GM19395 (cell line): ENCODE results near the gene LAYN.

ENCODE experiments used
- ATAC-seq: cut with Tn5 transposase; IDR thresholded peaks from one replicate; pipeline ENCODE4 v1.9.1; 2021; ENCODE audit warnings: mild to moderate bottlenecking, moderate library complexity; ENCODE audit not compliant: unreplicated experiment

LAYN gene

DNA sequence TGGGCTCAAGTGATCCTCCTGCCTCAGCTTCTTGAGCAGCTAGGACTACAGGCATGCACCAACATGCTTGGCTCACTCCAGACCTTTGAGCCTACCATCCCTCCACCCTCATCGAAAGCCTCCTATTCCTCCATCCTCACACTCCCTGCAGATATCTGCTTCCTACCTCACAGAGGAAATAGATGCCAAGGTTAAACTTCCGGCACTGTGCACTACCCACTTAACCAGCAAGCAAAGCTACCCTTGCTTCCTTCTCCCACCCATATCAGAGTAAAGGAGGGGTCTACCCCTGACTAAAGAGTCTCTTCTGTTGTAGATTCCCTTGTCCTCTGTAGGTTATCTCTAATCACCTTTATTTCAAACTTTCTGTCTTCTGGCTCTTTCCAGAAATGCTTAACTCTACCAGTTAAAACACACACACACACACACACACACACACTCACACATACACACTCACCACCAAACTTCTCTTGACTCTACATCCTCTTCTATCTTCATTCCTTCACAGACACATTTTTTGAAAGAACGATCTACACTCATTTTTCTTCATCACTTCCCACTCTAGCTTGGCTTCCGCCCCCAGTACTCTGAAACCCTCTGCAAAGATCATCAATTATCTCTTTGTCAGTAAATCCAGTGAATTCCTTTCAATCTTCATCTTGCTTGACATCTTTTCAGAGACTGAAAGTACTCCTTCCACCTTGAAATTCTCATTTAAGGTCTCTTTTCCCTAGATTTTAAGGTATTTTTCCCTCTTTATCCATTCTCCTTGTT, 50.9 kb downstream of the LAYN start:
- ATAC-seq = no peak

DNA sequence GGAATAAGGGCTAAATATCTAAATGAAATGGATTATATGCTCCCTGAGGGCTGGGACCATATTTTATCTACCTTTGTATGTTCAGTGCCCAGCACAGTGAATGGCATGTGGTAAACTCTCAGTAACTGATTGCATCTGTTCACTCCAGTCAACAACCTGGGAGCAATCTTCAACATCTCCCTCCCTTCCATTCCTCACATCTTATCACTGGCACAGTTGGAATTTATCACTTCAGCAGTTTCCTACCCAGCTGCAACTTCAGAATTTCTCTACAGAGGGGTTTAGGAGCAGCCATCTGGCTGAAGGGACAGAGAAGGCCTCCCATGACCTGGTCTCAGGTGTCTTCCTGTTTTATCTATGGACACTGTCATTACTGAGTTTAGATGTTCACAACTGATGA, 52.0 kb downstream of the LAYN start:
- ATAC-seq = no peak

DNA sequence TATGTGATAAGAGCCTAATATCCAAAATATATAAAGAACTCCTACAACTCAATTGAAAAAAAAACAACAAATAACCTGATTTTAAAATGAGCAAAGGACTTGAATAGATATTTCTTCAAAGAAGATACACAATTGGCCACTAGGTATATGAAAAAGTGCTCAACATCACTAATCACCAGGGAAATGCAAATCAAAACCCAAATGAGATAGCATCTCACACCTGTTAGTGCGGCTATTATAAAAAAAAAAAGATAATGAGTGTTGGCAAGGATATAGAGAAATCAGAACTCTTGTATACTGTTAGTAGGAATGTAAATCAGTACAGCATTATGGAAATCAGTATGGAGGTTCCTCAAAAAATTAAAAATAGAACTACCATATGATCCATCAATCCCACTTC, 55.8 kb downstream of the LAYN start:
- ATAC-seq = no peak

DNA sequence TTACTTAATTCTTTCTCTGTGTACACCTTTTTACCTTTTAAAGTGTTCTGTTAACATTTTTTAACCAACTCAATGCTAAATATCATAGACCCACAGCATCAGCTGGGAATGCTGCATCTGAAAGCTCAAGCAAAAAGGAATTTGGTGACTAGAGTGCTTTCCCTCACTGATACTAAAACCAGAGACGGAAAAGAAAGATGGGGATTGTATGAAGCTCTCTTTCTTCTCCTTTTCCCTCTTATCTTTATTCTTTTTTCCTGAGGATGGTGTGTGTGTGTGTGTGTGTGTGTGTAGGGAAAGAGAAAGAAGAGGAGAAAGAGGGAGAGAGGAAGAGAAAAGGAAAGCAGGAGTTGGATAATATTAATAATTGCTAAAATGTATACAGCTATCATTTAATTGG, 57.6 kb downstream of the LAYN start:
- no peak for ATAC-seq

DNA sequence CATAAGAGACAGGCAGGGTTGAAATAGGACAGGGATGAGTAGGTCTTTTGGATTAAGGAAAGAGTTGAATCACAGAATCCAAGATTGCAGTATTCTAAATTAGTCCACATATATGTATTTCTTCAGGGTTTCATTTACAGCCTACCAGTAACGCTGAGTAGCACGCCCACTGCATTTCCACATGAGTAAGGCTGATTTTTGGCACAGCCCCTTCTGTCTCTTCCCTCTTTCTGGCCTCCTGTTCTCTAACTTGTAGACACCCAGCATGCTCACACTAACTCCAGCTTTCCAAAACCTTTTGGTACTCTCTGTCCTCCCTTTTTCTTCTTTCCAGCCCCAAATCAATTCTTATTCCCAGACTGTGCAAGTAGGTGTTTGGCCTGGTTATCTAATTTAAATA, 58.0 kb downstream of the LAYN start:
- no peak for ATAC-seq

DNA sequence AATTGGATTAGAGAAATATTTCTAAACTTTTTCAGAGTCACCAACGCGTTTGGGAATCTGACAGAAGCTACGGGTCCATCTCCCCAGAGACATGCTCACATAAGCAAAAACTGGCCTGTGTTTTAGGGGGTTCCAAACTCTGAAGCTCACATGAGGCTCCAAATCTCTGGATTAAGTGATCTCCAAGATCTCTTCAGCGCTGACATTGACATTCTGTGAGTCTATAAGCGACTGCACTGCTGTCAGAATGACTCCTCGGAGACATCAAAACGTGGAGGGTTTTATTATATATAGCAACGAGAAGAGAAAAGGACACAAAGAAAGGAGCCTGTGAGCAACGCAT, 61.1 kb downstream of the LAYN start:
- no peak for ATAC-seq

DNA sequence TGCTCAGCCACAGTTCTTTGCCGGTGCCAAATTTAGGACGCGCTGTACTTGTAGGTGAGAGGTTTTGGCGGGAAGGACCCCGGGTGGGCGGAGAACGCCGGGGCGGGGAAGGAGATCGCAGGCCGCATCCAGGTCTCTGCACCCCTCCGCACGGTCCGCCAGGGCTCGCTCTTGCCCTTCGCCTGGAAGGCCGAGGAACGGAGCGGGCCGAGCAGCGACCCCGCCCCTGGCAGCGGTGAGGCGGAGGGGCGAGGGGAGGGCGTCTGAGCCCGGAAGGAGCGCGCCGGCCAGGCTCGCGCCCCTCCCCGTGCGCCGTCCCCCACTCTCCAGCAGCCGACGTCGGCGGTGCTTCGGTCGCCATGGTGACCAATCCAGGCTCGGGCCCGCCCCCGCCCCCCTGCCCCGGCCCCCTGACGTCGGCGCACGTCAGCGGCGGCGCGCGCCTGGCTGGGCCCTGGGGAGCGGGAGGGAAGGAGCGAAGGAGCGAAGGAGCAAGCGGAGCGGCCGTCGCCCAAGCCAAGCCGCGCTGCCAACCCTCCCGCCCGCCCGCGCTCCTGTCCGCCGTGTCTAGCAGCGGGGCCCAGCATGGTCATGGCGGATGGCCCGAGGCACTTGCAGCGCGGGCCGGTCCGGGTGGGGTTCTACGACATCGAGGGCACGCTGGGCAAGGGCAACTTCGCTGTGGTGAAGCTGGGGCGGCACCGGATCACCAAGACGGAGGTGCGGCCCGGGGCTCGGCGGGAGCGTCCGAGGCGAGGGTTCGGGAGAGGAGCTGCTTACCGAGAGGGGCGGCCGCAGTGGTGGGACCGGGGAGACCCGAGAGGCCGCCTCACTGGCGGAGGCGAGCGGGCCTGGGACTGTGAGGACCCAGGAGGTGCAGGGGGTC, 61.7 kb downstream of the LAYN start, which contains the start of gene SIK2:
TSS of gene SIK2 (plus strand) at position 471 of the 886 bp plus-strand sequence. CDS start at position 586, 115 bp downstream.
- ATAC-seq = peak; percentile 82

DNA sequence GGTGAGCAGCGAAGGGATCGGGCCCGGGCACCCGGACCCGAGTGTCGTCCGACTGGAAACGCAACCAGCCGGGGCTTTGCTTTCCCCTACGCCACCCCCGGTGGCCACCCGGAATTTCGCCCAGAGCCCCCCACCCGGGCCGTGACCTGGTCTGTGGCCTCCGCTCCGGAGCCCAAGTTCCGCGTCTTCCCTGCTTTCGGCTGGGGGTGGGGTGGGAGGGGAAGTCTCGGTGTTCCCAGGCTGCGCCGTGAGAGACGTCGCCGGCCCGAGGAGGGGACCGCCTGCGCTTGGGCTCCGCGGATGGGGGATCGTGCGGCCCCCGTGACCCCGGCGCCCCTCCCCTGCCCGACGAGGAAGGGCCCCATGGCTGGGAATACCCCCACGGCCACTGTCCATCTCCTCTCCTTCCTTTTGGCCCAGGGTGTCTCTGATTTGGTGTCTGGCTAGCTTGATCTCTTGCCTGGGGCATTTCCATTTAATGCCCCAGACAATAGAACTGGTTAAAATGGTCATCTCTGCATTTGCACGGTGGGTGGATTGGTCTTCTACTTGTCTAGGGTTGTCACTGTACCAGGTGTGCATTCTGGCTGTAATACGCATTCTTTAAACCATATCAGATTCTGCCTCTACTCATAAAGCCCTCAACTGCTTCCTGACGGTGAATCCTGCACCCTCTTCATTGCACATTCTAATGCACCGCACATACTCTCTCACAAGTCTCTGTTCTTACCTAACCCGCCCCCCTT, 62.5 kb downstream of the LAYN start:
- ATAC-seq = peak; percentile 23

DNA sequence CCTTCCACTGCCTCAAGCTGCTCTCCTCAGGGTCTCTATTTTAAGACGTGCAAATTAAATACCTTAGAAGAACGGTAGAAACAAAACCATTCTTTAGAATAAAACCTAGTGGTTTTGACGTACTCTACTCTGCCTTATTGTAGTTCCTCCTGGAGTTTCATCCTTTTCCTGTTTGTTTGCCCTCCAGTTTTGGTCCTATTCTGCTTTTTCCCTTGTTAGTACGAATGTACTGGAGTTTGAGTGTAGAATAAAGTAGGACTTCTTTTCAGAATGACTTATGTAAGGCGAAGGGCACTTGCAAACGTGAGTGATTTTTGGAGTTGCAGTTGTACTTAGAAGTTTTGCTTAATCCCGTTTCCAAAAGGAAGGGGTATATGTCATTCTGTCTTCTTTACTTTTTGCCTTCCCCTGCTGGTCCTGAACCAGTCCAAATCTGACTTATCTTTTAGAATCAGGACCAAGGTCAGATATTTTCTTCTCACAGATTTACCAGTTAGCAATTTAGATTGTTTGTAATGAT, 63.2 kb downstream of the LAYN start:
- ATAC-seq = no peak

DNA sequence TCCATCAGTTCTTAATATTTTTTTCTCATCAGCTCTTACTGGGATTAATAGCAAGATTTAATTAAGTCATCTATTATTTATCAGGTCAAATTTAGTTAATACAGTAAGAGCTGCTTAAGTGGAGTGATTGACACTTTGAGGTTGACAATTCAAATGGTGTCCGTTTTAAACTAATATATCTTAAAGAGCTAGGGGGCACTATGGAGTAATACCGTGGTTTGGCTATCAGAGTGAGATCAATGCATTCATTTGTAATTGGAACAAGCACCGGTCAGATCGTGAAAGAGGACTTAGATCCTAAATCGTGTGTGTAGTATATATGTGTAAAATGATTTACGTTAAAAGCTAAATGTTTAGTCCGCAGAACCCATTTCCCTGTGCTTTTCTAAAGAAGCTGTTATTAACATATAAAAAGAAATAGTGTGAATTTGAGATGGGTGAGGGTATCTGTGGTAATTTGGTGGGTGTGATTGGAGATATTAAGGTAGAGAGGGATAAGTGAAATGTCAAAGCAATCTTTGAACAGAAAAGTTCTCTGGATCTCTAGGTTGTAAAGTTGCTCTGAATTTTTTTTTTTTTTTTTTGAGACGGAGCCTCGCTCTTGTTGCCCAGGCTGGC, 64.0 kb downstream of the LAYN start:
- no peak for ATAC-seq

DNA sequence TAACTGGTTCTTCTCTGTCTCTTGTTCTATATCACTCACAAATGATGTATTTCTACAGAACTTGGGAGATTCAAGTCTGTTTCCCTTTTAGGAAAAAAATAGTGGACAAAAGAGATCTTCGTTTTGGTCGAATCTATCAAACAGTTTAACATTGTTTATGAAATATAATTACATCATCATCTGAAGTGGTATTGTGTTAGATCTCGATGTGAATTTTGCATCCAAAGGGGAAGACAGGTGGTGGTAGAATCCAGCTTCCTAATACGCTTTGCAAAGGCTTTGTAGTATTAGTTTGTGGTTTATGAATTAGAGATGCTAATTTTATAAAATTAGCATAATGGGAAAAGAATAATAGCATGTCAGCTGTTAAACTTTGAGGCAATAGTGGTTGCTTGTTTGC, 65.2 kb downstream of the LAYN start:
- ATAC-seq = no peak

DNA sequence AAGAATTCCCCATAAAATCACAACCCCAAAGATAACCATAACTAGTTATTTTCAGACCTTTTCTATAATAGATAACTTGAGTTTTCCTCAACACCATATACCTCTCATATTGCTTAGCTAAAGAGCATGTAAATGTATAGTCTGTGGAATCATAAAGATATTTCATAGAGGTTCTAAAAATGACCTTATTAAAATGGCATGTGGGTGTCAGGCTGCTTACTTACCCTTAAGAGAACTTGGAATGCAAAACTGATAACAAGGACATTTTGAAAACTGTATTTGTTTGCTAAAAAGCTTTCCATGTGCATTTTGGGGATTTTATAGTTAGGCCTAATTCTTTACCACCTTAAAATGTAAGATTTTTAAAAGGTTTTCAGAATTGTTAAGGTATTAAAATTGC, 66.5 kb downstream of the LAYN start:
- ATAC-seq = no peak

DNA sequence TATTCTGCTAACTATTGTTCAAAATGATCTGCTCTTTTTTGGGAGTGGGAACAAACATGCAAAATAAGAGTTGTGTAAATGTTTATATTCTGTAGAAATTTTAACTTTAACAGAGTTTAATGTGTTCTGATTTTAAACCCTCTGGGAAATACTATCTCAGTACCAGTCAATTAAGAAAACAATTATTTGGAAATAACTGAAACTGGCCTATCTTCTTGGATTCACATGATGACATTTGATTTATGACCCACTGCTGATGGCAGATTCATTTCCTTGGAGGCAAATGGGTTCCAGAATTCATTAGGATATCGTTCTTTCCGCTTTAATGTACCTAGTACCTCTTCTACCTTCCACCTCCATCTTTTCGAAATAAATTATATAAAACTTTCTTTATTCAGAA, 67.2 kb downstream of the LAYN start:
- no peak for ATAC-seq
